ENCODE results near the gene TRIM67.
"Not testable (repeated sequence)": the region's sequence is repeated elsewhere in the genome, so short reads cannot be mapped to it uniquely, and the experiment has no call there.

The TRIM67 gene

DNA sequence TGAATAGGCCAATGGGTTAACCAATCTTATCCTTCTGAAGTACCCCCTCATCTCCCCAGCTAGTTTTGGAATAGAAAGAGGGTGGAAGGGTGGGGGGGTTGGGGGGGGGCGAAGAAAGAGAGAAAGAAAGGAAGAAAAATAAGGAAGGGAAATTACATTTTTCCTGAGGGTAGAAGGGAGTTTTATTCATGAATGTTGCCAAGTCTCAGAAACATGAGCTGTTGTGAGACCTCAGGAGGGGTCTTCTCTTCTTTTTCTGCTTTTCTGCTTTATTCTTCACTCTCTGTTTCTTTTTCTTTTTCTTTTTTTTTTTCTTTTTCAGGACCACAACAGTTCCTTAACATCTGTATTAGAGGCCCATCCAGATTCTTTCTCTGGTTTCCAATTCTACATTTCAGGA, 6.0 kb upstream of the TRIM67 start:
- intact Hi-C loops (cut with DNase I) = no loop called here
- DNase-seq = no peak

GRCh38 chr1:231157311-231157710, 4.5 kb upstream of the TRIM67 start:
- intact Hi-C loops (cut with DNase I) = no loop called here
- no peak for DNase-seq

GRCh38 chr1:231158141-231158540, 3.7 kb upstream of the TRIM67 start:
- DNase-seq; intact Hi-C loops (cut with DNase I): not testable (repeated sequence)

DNA sequence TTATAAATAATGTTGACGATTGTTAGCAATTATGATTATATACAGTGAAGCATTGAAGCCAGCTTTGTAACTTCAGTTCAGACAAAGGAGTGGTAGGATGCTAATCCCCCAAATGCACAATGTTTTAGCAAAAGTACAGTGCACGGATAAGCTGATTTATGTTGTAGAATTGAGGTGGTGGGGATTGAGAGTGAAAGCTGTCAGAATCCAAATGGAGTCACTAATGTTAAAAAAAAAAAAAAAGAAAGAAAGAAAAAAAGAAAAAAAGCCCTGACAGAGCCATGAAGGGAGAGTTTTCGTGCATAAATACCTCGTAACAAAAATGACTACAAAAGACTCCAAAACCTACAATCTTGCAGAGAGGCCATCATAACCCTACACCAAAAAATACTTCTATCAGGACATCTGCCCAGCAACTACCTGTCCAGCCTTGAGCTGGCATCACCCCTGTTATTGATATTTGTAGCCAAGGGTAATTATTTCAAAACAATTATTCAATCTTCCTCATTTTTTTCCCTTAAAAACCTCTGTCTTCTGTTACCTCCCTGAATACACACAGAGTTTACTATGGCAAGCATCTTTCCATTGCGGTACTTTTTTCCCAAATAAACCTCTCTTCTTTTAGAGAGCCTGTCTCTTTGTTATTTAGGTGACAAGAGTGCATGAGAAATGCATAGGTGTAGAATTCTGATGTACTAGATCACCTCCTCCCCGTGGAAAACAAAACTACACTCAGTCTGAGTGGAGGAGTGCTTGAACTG, 2.5 kb upstream of the TRIM67 start:
- intact Hi-C loops (cut with DNase I) = no loop called here
- DNase-seq = no peak

DNA sequence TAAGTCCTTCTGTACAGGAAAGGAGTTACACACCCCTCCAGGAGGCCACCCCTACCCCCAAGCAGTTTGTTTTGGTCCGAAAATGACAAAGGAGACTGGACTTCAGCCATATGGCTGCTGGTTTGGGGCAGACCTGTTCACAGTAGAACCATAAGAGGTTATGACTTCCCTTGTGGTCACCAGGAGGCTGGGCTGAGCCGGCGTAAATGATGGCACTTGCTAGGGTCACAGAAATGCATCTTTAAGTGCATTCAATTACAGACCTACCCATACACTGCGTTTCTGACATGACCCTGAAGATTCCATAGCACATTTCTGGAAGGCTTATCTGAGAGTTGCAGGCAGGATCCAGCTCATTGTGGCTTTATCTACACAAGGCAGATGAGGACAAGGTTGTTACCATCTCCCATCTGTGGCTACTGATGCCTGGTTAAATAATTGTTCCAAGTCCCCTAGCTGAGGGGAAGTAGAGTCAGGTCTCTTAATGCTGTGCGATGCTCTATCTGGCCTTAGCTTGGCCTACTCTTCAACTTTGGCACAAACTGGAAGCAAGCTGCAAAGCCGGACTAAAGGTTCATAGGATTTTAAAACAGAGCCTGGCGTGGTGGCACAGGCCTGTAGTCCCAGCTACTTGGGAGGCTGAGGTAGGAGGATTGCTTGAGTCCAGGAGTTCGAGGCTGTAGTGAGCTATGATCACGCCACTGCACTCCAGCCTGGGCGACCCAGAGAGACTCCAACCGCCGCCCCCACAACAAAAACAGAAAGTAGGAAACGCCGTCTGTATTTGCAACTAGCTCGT, 1.7 kb upstream of the TRIM67 start:
- DNase-seq = no peak
- intact Hi-C loops (cut with DNase I) = no loop called here

DNA sequence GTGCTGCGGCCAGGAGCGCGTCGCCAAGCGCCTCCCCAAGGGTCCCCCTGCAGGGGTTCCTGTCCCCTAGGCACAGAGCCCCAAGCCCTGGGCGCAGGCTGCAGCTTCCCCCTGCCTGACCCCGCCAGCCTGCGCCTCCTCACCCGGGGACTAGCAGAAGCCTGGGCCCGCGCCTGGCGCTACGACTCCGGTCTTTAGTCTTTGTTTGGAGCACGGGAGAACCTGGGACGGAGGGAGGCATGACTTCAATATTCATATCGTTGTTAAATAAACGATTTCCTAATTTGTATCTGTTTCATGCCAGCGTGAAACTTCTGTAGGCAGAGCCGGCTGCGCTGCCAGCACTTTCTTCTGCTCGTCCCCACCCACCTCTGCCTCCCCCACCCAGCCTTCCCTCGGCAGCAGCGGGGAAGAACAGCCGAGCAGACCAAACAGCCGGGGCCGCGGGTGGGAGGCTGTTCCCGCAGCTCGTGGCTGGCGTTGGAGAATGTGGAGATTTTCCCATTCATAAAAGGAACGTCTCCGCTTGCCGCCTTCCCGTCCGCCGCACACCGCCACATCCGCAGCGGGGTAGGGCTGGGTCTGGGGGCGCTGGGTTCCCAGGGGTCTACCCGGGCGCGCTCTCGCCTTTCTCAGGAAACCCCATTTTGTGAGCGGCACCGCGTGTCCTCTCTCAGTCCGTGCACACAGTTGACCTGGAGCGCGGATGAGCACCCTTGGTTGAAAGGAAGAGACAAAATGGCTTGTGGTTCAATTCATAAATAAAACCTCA, 777 bp upstream of the TRIM67 start:
- DNase-seq = peak in 9 of 10 donors; percentile 24 to 93 (median 61)
- intact Hi-C loops (cut with DNase I) = no loop called here

- DNase-seq = peak in 6 of 10 donors; percentile 24 to 88 (median 63)
- intact Hi-C loops (cut with DNase I) = no loop called here
Observed at GRCh38 chr1:231162297-231162969, 575 bp downstream of the TRIM67 start.

- DNase-seq = peak in 5 of 10 donors; percentile 15 to 87 (median 70)
- intact Hi-C loops (cut with DNase I) = no loop called here
Observed at GRCh38 chr1:231162970-231163829, 1.3 kb downstream of the TRIM67 start.

DNA sequence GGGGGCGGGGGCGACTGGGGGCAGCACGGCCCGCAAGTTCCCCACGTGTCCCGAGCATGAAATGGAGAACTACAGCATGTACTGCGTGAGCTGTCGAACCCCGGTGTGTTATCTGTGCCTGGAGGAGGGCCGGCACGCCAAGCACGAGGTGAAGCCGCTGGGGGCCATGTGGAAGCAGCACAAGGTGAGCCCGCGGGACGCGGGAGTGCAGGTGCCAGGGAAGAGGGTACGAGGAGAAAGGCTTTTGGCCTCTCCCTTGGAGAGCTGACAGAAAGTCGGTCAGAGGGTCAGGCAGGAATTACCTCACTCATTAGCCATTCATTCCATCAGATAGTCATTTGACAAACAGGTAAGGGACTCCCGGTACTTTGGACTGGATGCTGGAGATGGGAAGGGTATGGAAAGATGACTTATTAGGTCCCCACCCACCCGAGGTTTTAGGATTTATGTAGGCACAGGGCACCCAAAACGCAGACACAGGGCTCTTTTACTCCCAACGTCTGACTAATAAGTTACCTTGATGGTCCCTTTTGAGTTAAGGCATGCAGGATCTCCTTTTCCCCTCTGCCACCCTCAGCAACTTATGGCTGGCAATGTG, 2.1 kb downstream of the TRIM67 start:
- intact Hi-C loops (cut with DNase I) = no loop called here

DNA sequence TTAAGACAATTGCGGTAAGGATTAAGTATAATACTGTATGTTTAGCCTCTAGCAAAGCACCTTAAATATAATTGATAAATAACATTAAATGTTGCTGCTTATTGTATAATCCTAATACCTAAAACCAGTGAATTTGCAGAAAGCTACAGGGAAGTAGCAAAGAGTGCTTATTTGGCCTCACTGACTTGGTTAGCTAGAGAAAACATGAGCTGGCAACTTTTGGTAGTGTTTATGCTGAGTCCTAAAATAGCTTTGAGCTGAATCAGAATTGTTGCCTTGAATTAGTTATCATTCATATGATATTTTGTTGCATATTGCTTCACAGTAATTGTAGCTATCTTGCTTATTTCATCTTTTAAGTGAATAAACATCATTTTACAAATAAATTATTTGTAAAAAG, 3.5 kb downstream of the TRIM67 start:
- no peak for DNase-seq
- intact Hi-C loops (cut with DNase I) = no loop called here

More for the DNA sequence above, 2.1 kb downstream of the TRIM67 start:
- DNase-seq = peak in 1 of 10 donors; percentile 55

GRCh38 chr1:231166398-231166797, 4.5 kb downstream of the TRIM67 start:
- DNase-seq = no peak
- intact Hi-C loops (cut with DNase I) = no loop called here

DNA sequence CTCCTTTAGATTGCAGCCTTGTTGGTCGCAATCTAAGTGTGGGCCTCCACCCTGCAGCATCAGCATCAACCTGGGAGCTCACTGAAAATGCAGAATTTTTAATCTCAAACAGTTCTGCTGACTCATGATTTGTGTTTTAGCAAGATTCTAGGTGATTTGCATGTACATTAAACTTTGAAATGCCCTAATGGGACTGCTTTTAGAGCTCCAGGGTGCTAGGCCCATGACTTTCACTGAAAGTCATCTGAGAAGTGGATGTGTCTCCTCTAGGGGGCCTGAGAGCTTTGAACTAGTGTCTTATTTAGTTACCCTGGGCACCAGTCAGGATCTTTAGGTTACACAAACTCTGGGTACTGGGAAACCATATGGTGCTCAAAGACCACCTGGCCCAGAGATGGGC, 9.0 kb downstream of the TRIM67 start:
- DNase-seq = no peak
- intact Hi-C loops (cut with DNase I) = no loop called here

DNA sequence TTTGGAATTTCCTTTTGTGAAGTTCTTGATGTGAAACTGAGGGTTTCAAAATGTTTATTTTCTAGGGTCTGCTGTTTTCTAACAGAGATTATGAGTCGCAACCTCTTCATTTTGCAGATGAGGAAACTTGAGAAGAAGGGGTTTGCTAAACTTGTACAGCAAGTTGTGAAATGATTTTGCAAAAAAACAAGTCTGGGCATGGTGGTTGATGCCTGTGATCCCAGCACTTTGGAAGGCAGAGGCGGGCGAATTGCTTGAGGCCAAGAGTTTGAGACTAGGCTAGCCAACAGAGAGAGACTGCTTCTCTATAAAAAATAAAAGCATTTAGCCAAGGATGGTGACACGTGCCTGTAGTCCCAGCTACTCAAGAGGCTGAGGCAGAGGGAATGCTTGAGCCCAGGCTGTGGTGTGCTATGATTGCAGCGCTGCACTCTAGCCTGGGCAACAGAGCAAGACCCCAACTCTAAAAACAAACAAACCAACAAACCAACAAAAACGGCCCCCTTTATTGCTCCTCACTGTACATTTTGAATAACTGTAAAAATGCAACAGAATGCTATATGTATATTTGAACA, 9.9 kb downstream of the TRIM67 start:
- DNase-seq = no peak
- intact Hi-C loops (cut with DNase I) = no loop called here

DNA sequence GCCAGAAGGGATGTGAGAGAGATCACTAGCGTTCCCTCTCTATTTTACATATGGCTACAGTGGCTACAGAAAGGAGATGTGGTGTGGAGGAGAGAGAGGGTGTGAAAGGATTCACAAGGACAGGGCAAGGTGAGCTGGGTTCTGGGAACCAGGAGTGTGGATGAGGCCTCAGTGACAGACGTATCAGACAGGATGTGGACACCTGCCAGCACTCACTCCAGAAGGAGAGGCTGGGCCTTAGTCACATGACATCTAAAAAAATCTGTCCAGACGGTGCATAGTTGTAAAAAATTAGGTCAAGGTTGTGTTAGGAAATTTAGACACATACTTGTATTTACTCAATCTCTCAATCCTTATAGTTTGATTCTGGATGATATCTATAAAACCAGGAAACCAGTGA, 10.6 kb downstream of the TRIM67 start:
- intact Hi-C loops (cut with DNase I) = no loop called here
- DNase-seq = no peak

- intact Hi-C loops (cut with DNase I) = no loop called here
- DNase-seq = no peak
Observed at GRCh38 chr1:231176421-231176820, 14.6 kb downstream of the TRIM67 start.

GRCh38 chr1:231177226-231177625, 15.4 kb downstream of the TRIM67 start:
- DNase-seq = no peak
- intact Hi-C loops (cut with DNase I) = no loop called here

GRCh38 chr1:231177936-231178335, 16.1 kb downstream of the TRIM67 start:
- DNase-seq = no peak

DNA sequence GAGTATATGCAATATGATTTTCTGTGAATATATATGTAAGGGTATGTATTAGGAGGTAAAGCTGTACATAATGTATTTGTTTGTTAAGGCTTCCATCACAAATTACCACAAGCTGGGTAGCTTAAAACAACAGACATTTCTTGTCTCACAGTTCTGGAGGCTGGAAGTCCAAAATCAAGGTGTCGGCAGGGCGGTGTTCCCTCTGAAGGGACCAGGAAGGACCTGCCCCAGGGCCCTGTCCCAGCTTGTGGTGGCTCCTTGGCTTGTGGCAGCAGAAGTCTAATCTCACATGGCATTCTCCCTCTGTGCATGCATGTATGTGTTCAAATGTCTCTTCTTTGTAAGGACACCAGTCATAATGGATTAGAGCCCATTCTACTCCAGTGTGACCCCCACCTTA, 17.1 kb downstream of the TRIM67 start:
- intact Hi-C loops (cut with DNase I) = no loop called here
- no peak for DNase-seq

More at GRCh38 chr1:231177936-231178335, 16.1 kb downstream of the TRIM67 start:
- intact Hi-C loops (cut with DNase I) = no loop called here

DNA sequence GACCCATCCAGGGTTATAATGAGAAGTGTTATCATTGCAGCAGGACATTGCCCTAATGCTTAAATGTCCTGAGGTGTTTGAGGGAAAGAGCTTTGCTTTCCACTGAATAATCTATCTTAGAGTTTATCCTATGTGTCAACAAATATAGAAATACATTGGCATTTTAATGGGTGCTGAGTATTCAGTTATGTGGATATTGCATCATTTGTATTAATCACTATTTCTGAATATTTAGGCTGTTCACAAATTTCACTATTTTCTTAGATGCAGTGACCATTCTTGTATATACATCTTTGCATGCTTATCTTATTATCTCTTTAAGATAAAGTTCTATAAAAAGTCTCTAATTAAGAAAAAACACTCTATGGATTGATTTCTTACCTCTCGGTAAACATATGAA, 18.2 kb downstream of the TRIM67 start:
- no peak for DNase-seq
- intact Hi-C loops (cut with DNase I) = no loop called here

All from posterior cingulate gyrus (tissue), 11 donors.